Calu3 (cell line): Measurements from ENCODE around the gene IGSF9. TPM values are rescaled to one million over a fixed set of nuclear protein-coding genes. Genes with fewer than 3 reads are reported as not detected.

Experiments
- BruUV-seq: library from RNA; stranded (reverse); fragments of 400-500 nt; replicated peaks from 2 replicates; lab custom pipeline; 2021; lab: Mats Ljungman, UMichigan
- CTCF ChIA-PET: fragments of 300-600 bp; sonication (Branson Sonifier 250); formaldehyde crosslinking; loops from one replicate; lab custom pipeline; 2022; ENCODE audit warnings: antibody characterized with exemption; lab: Charles Lee
- DNase-seq: peaks from one replicate; pipeline ENCODE4 v3.0.0; 2022
- H3K27ac Mint-ChIP-seq: one replicate; pipeline ENCODE4 v1.8.0; 2022; ENCODE audit warnings: mixed read lengths; ENCODE audit not compliant: unreplicated experiment
- H3K27me3 Mint-ChIP-seq: one replicate; pipeline ENCODE4 v1.8.0; 2022; ENCODE audit warnings: mixed read lengths; ENCODE audit not compliant: unreplicated experiment
- H3K36me3 Mint-ChIP-seq: one replicate; pipeline ENCODE4 v1.8.0; 2022; ENCODE audit warnings: mild to moderate bottlenecking, moderate library complexity, mixed read lengths; ENCODE audit not compliant: insufficient read depth, unreplicated experiment
- H3K4me1 Mint-ChIP-seq: one replicate; pipeline ENCODE4 v1.8.0; 2022; ENCODE audit warnings: mild to moderate bottlenecking, low read depth, mixed read lengths; ENCODE audit not compliant: unreplicated experiment
- H3K4me3 Mint-ChIP-seq: one replicate; pipeline ENCODE4 v1.8.0; 2022; ENCODE audit warnings: mild to moderate bottlenecking, low read depth, moderate library complexity, mixed read lengths; ENCODE audit not compliant: unreplicated experiment
- H3K9me3 Mint-ChIP-seq: one replicate; pipeline ENCODE4 v1.8.0; 2022; ENCODE audit warnings: low read depth, mixed read lengths; ENCODE audit not compliant: unreplicated experiment
- CTCF ChIP-seq: fragments of 200-600 bp; IDR thresholded peaks from one replicate; pipeline ENCODE4 v1.8.0; 2022; ENCODE audit warnings: antibody characterized with exemption; ENCODE audit not compliant: unreplicated experiment
- intact Hi-C: fragments of 100-400 bp; cut with micrococcal nuclease; formaldehyde crosslinking; loops from one replicate; pipeline ENCODE4 v1.10.0; 2022; ENCODE audit not compliant: unreplicated experiment
- total RNA-seq: library from RNA; stranded (reverse); gene quantifications from 2 replicates; pipeline ENCODE4 v1.2.3, GENCODE V29; 2022

The IGSF9 gene
- total RNA-seq, 1 experiment from 2014 or later = 7.6 TPM

GRCh38 chr1:159949123-159949522, 3.7 kb upstream of the IGSF9 start:
- Mint-ChIP-seq H3K4me3 (no peak overlapping the region), H3K36me3 (peaks cover 24% of the 10 kb centered on the region), H3K4me1 (peaks cover 35% of the 10 kb centered on the region), H3K9me3 (no peaks in the 10 kb centered on the region), H3K27ac (no peak overlapping the region), H3K27me3 (peaks cover 44% of the 10 kb centered on the region)
- DNase-seq = no peak
- no TSS peak for BruUV-seq
- CTCF ChIA-PET = no interaction called here
- no peak for TF ChIP-seq CTCF
- intact Hi-C loops = loop anchor here (10.0 kb wide), 1 partner anchor 426 kb away; no protein-coding TSS in a partner anchor

- intact Hi-C loops = loop anchor here (10.0 kb wide), 1 partner anchor 427 kb away; no protein-coding TSS in a partner anchor
- H3K27me3 Mint-ChIP-seq = peaks cover 32% of the 10 kb centered on the region
- no TSS peak for BruUV-seq
- H3K27ac Mint-ChIP-seq = no peak overlapping the region
- H3K36me3 Mint-ChIP-seq = peaks cover 18% of the 10 kb centered on the region
- no peak for DNase-seq
- H3K9me3 Mint-ChIP-seq = no peaks in the 10 kb centered on the region
- CTCF ChIA-PET = no interaction called here
- H3K4me3 Mint-ChIP-seq = no peak overlapping the region
- peaks cover 35% of the 10 kb centered on the region for H3K4me1 Mint-ChIP-seq
- TF ChIP-seq CTCF = no peak
Measured at GRCh38 chr1:159947942-159948341, 2.5 kb upstream of the IGSF9 start.

- peaks cover 17% of the 10 kb centered on the region for H3K27me3 Mint-ChIP-seq
- peak overlapping the region; percentile 94 for H3K4me3 Mint-ChIP-seq
- DNase-seq = no peak
- no peak for TF ChIP-seq CTCF
- no peaks in the 10 kb centered on the region for H3K9me3 Mint-ChIP-seq
- no TSS peak for BruUV-seq
- CTCF ChIA-PET = interaction anchor here (0.7 to 2.4 kb wide), 10 partner anchors 9 to 429 kb away, joined by 3 to 27 read pairs (median 6); partner anchors contain the start of gene TAGLN2
- intact Hi-C loops = loop anchor here (1.0 to 10.0 kb wide), 2 partner anchors 147 to 428 kb away; no protein-coding TSS in a partner anchor
- H3K36me3 Mint-ChIP-seq = peaks cover 18% of the 10 kb centered on the region
- peaks cover 35% of the 10 kb centered on the region for H3K4me1 Mint-ChIP-seq
- H3K27ac Mint-ChIP-seq = peak overlapping the region; percentile 86
Measured at GRCh38 chr1:159946242-159947187, 1.1 kb upstream of the IGSF9 start.

- no TSS peak for BruUV-seq
- Mint-ChIP-seq H3K9me3 (no peaks in the 10 kb centered on the region), H3K4me3 (peak overlapping the region; percentile 94), H3K27ac (peak overlapping the region; percentile 86), H3K36me3 (peaks cover 18% of the 10 kb centered on the region), H3K4me1 (peaks cover 35% of the 10 kb centered on the region), H3K27me3 (peaks cover under 1% of the 10 kb centered on the region)
- no peak for DNase-seq
- intact Hi-C loops = loop anchor here (2.0 to 10.0 kb wide), 2 partner anchors 52 to 430 kb away; no protein-coding TSS in a partner anchor
- CTCF ChIA-PET = interaction anchor here (0.7 to 2.4 kb wide), 7 partner anchors 8 to 431 kb away, joined by 3 to 27 read pairs (median 7); partner anchors contain the start of gene TAGLN2
- no peak for TF ChIP-seq CTCF
Measured at GRCh38 chr1:159944623-159945455, 574 bp downstream of the IGSF9 start.
